WI38 (cell line): Measurements from ENCODE around the gene SPACA6.
A peak's percentile ranks its signal among the peaks of the same experiment; 100 is the strongest.
"Not testable (repeated sequence)": the region's sequence is repeated elsewhere in the genome, so short reads cannot be mapped to it uniquely, and the experiment has no call there.

ENCODE experiments used
- H3K4me3 ChIP-seq: 2 replicates; pipeline ENCODE4 v1.5.1; 2011; ENCODE audit warnings: low read depth, mild to moderate bottlenecking, control low read depth, low read length
- CTCF ChIP-seq: IDR thresholded peaks from 2 replicates; pipeline ENCODE4 v1.5.1; 2012; ENCODE audit warnings: low read depth, mild to moderate bottlenecking, control low read depth, low read length

SPACA6 gene

GRCh38 chr19:51693260-51693659 is at the start of gene SPACA6:
SPACA6 (plus strand) TSS chr19:51693330; CDS start chr19:51693527, 197 bp downstream.
- no peak for TF ChIP-seq CTCF
- peak within 1 kb of the TSS; percentile 89 for H3K4me3 ChIP-seq

GRCh38 chr19:51644636-51645271 is 48.4 kb upstream of the SPACA6 start:
- H3K4me3 ChIP-seq: no peak overlapping the region
- TF ChIP-seq CTCF: no peak

- H3K4me3 ChIP-seq: not testable (repeated sequence)
Observed at GRCh38 chr19:51646730-51647129, 46.4 kb upstream of the SPACA6 start, which contains the start of gene SIGLEC14. SIGLEC14 (minus strand) TSS chr19:51646825; CDS start chr19:51646759, 66 bp downstream.

GRCh38 chr19:51647318-51647717 is 45.8 kb upstream of the SPACA6 start:
- TF ChIP-seq CTCF: no peak
- H3K4me3 ChIP-seq: no peak overlapping the region

- no peak for TF ChIP-seq CTCF
- H3K4me3 ChIP-seq: no peak overlapping the region
Observed at GRCh38 chr19:51651216-51651846, 41.8 kb upstream of the SPACA6 start.

GRCh38 chr19:51652266-51652665 is 40.9 kb upstream of the SPACA6 start:
- no peak for TF ChIP-seq CTCF

GRCh38 chr19:51653162-51653561 is 40.0 kb upstream of the SPACA6 start:
- no peak for TF ChIP-seq CTCF
- no peak overlapping the region for H3K4me3 ChIP-seq

More at GRCh38 chr19:51652266-51652665, 40.9 kb upstream of the SPACA6 start:
- H3K4me3 ChIP-seq: no peak overlapping the region
